ENCODE data around the gene IMPDH1.

IMPDH1 gene

GRCh38 chr7:128361411-128362379 is 48.1 kb downstream of the IMPDH1 start, which contains the start of gene PRRT4:
PRRT4 (minus strand) TSS chr7:128361690.
- no peak within 1 kb of the TSS for H3K9ac ChIP-seq (ENCODE audit: low read depth in 1 of 2, low read length in 2 of 2)
- H3K4me1 ChIP-seq (ENCODE audit: control insufficient read depth in 1 of 2, insufficient read depth in 2 of 2, low read length in 2 of 2), result peaks cover 0 to 17% of the 10 kb centered on the region in 2 donors
- H3K27ac ChIP-seq (ENCODE audit: low read depth, low read length), result no peak within 1 kb of the TSS
- no peaks in the 10 kb centered on the region for H3K36me3 ChIP-seq (ENCODE audit: control insufficient read depth in 1 of 2, insufficient read depth in 2 of 2, low read length in 2 of 2)
- H3K27me3 ChIP-seq (ENCODE audit: control insufficient read depth in 1 of 2, insufficient read depth in 2 of 2, low read length in 2 of 2), result peaks cover 22 to 40% of the 10 kb centered on the region in 2 donors
- no peaks in the 10 kb centered on the region for H3K9me3 ChIP-seq (ENCODE audit: control insufficient read depth in 1 of 2, low read length in 2 of 2)
- H3K4me3 ChIP-seq (ENCODE audit: low read depth in 1 of 2, low read length in 2 of 2), result peak within 1 kb of the TSS; percentile 50 to 66

GRCh38 chr7:128360359-128360678 is 49.5 kb downstream of the IMPDH1 start:
- Histone ChIP-seq H3K27me3 (ENCODE audit: control insufficient read depth in 1 of 2, insufficient read depth in 2 of 2, low read length in 2 of 2) (peaks cover 19 to 37% of the 10 kb centered on the region in 2 donors), H3K27ac (ENCODE audit: low read depth, low read length) (no peak overlapping the region), H3K36me3 (ENCODE audit: control insufficient read depth in 1 of 2, insufficient read depth in 2 of 2, low read length in 2 of 2) (no peaks in the 10 kb centered on the region), H3K4me1 (ENCODE audit: control insufficient read depth in 1 of 2, insufficient read depth in 2 of 2, low read length in 2 of 2) (peaks cover 0 to 17% of the 10 kb centered on the region in 2 donors), H3K9me3 (ENCODE audit: control insufficient read depth in 1 of 2, low read length in 2 of 2) (no peaks in the 10 kb centered on the region), H3K9ac (ENCODE audit: low read depth in 1 of 2, low read length in 2 of 2) (no peak overlapping the region), H3K4me3 (ENCODE audit: low read depth in 1 of 2, low read length in 2 of 2) (no peak overlapping the region)

- Histone ChIP-seq H3K4me3 (ENCODE audit: low read depth in 1 of 2, low read length in 2 of 2) (no peak overlapping the region), H3K27ac (ENCODE audit: low read depth, low read length) (no peak overlapping the region), H3K9me3 (ENCODE audit: control insufficient read depth in 1 of 2, low read length in 2 of 2) (no peaks in the 10 kb centered on the region), H3K9ac (ENCODE audit: low read depth in 1 of 2, low read length in 2 of 2) (no peak overlapping the region), H3K36me3 (ENCODE audit: control insufficient read depth in 1 of 2, insufficient read depth in 2 of 2, low read length in 2 of 2) (no peaks in the 10 kb centered on the region), H3K27me3 (ENCODE audit: control insufficient read depth in 1 of 2, insufficient read depth in 2 of 2, low read length in 2 of 2) (peaks cover 19 to 35% of the 10 kb centered on the region in 2 donors), H3K4me1 (ENCODE audit: control insufficient read depth in 1 of 2, insufficient read depth in 2 of 2, low read length in 2 of 2) (peaks cover 0 to 17% of the 10 kb centered on the region in 2 donors)
These were observed 49.8 kb downstream of the IMPDH1 start for GRCh38 chr7:128359939-128360338.

GRCh38 chr7:128359336-128359735 is 50.4 kb downstream of the IMPDH1 start:
- Histone ChIP-seq H3K9ac (ENCODE audit: low read depth in 1 of 2, low read length in 2 of 2) (no peak overlapping the region), H3K4me3 (ENCODE audit: low read depth in 1 of 2, low read length in 2 of 2) (no peak overlapping the region), H3K27me3 (ENCODE audit: control insufficient read depth in 1 of 2, insufficient read depth in 2 of 2, low read length in 2 of 2) (peaks cover 14 to 32% of the 10 kb centered on the region in 2 donors), H3K27ac (ENCODE audit: low read depth, low read length) (no peak overlapping the region), H3K4me1 (ENCODE audit: control insufficient read depth in 1 of 2, insufficient read depth in 2 of 2, low read length in 2 of 2) (peaks cover 0 to 17% of the 10 kb centered on the region in 2 donors), H3K36me3 (ENCODE audit: control insufficient read depth in 1 of 2, insufficient read depth in 2 of 2, low read length in 2 of 2) (no peaks in the 10 kb centered on the region), H3K9me3 (ENCODE audit: control insufficient read depth in 1 of 2, low read length in 2 of 2) (no peaks in the 10 kb centered on the region)

GRCh38 chr7:128358233-128358632 is 51.5 kb downstream of the IMPDH1 start:
- no peaks in the 10 kb centered on the region for H3K9me3 ChIP-seq (ENCODE audit: control insufficient read depth in 1 of 2, low read length in 2 of 2)
- H3K27me3 ChIP-seq (ENCODE audit: control insufficient read depth in 1 of 2, insufficient read depth in 2 of 2, low read length in 2 of 2), result peaks cover 21 to 24% of the 10 kb centered on the region in 2 donors
- no peaks in the 10 kb centered on the region for H3K36me3 ChIP-seq (ENCODE audit: control insufficient read depth in 1 of 2, insufficient read depth in 2 of 2, low read length in 2 of 2)
- peaks cover 0 to 17% of the 10 kb centered on the region in 2 donors for H3K4me1 ChIP-seq (ENCODE audit: control insufficient read depth in 1 of 2, insufficient read depth in 2 of 2, low read length in 2 of 2)
- no peak overlapping the region for H3K9ac ChIP-seq (ENCODE audit: low read depth in 1 of 2, low read length in 2 of 2)
- H3K27ac ChIP-seq (ENCODE audit: low read depth, low read length), result no peak overlapping the region
- no peak overlapping the region for H3K4me3 ChIP-seq (ENCODE audit: low read depth in 1 of 2, low read length in 2 of 2)

- H3K27me3 ChIP-seq (ENCODE audit: control insufficient read depth in 1 of 2, insufficient read depth in 2 of 2, low read length in 2 of 2), result peaks cover 24 to 27% of the 10 kb centered on the region in 2 donors
- no peak overlapping the region for H3K27ac ChIP-seq (ENCODE audit: low read depth, low read length)
- no peaks in the 10 kb centered on the region for H3K9me3 ChIP-seq (ENCODE audit: control insufficient read depth in 1 of 2, low read length in 2 of 2)
- H3K36me3 ChIP-seq (ENCODE audit: control insufficient read depth in 1 of 2, insufficient read depth in 2 of 2, low read length in 2 of 2), result no peaks in the 10 kb centered on the region
- H3K4me1 ChIP-seq (ENCODE audit: control insufficient read depth in 1 of 2, insufficient read depth in 2 of 2, low read length in 2 of 2), result peaks cover 0 to 16% of the 10 kb centered on the region in 2 donors
- no peak overlapping the region for H3K4me3 ChIP-seq (ENCODE audit: low read depth in 1 of 2, low read length in 2 of 2)
- H3K9ac ChIP-seq (ENCODE audit: low read depth in 1 of 2, low read length in 2 of 2), result no peak overlapping the region
These were observed 52.6 kb downstream of the IMPDH1 start for GRCh38 chr7:128357217-128357613.

GRCh38 chr7:128356546-128357216 is 53.1 kb downstream of the IMPDH1 start:
- Histone ChIP-seq H3K36me3 (ENCODE audit: control insufficient read depth in 1 of 2, insufficient read depth in 2 of 2, low read length in 2 of 2) (no peaks in the 10 kb centered on the region), H3K27me3 (ENCODE audit: control insufficient read depth in 1 of 2, insufficient read depth in 2 of 2, low read length in 2 of 2) (peaks cover 20 to 24% of the 10 kb centered on the region in 2 donors)

GRCh38 chr7:128353610-128354009 is 56.2 kb downstream of the IMPDH1 start:
- no peaks in the 10 kb centered on the region for H3K9me3 ChIP-seq (ENCODE audit: control insufficient read depth in 1 of 2, low read length in 2 of 2)
- H3K9ac ChIP-seq (ENCODE audit: low read depth in 1 of 2, low read length in 2 of 2), result no peak overlapping the region
- no peaks in the 10 kb centered on the region for H3K36me3 ChIP-seq (ENCODE audit: control insufficient read depth in 1 of 2, insufficient read depth in 2 of 2, low read length in 2 of 2)
- peaks cover 22 to 34% of the 10 kb centered on the region in 2 donors for H3K27me3 ChIP-seq (ENCODE audit: control insufficient read depth in 1 of 2, insufficient read depth in 2 of 2, low read length in 2 of 2)
- H3K4me3 ChIP-seq (ENCODE audit: low read depth in 1 of 2, low read length in 2 of 2), result no peak overlapping the region
- H3K27ac ChIP-seq (ENCODE audit: low read depth, low read length), result no peak overlapping the region
- no peaks in the 10 kb centered on the region for H3K4me1 ChIP-seq (ENCODE audit: control insufficient read depth in 1 of 2, insufficient read depth in 2 of 2, low read length in 2 of 2)

More at GRCh38 chr7:128356546-128357216, 53.1 kb downstream of the IMPDH1 start:
- H3K9ac ChIP-seq (ENCODE audit: low read depth in 1 of 2, low read length in 2 of 2), result no peak overlapping the region
- H3K4me3 ChIP-seq (ENCODE audit: low read depth in 1 of 2, low read length in 2 of 2), result no peak overlapping the region
- H3K27ac ChIP-seq (ENCODE audit: low read depth, low read length), result no peak overlapping the region
- peaks cover 0 to 11% of the 10 kb centered on the region in 2 donors for H3K4me1 ChIP-seq (ENCODE audit: control insufficient read depth in 1 of 2, insufficient read depth in 2 of 2, low read length in 2 of 2)
- no peaks in the 10 kb centered on the region for H3K9me3 ChIP-seq (ENCODE audit: control insufficient read depth in 1 of 2, low read length in 2 of 2)

GRCh38 chr7:128353189-128353588 is 56.6 kb downstream of the IMPDH1 start:
- H3K4me1 ChIP-seq (ENCODE audit: control insufficient read depth in 1 of 2, insufficient read depth in 2 of 2, low read length in 2 of 2), result no peaks in the 10 kb centered on the region
- H3K9me3 ChIP-seq (ENCODE audit: control insufficient read depth in 1 of 2, low read length in 2 of 2), result no peaks in the 10 kb centered on the region
- H3K36me3 ChIP-seq (ENCODE audit: control insufficient read depth in 1 of 2, insufficient read depth in 2 of 2, low read length in 2 of 2), result no peaks in the 10 kb centered on the region
- no peak overlapping the region for H3K4me3 ChIP-seq (ENCODE audit: low read depth in 1 of 2, low read length in 2 of 2)
- H3K9ac ChIP-seq (ENCODE audit: low read depth in 1 of 2, low read length in 2 of 2), result no peak overlapping the region
- no peak overlapping the region for H3K27ac ChIP-seq (ENCODE audit: low read depth, low read length)
- peaks cover 22 to 34% of the 10 kb centered on the region in 2 donors for H3K27me3 ChIP-seq (ENCODE audit: control insufficient read depth in 1 of 2, insufficient read depth in 2 of 2, low read length in 2 of 2)

GRCh38 chr7:128352636-128353035 is 57.1 kb downstream of the IMPDH1 start:
- Histone ChIP-seq H3K4me3 (ENCODE audit: low read depth in 1 of 2, low read length in 2 of 2) (no peak overlapping the region), H3K36me3 (ENCODE audit: control insufficient read depth in 1 of 2, insufficient read depth in 2 of 2, low read length in 2 of 2) (no peaks in the 10 kb centered on the region), H3K4me1 (ENCODE audit: control insufficient read depth in 1 of 2, insufficient read depth in 2 of 2, low read length in 2 of 2) (no peaks in the 10 kb centered on the region), H3K9ac (ENCODE audit: low read depth in 1 of 2, low read length in 2 of 2) (no peak overlapping the region), H3K9me3 (ENCODE audit: control insufficient read depth in 1 of 2, low read length in 2 of 2) (no peaks in the 10 kb centered on the region), H3K27me3 (ENCODE audit: control insufficient read depth in 1 of 2, insufficient read depth in 2 of 2, low read length in 2 of 2) (peaks cover 22 to 34% of the 10 kb centered on the region in 2 donors), H3K27ac (ENCODE audit: low read depth, low read length) (no peak overlapping the region)
